HEK293 (cell line): ENCODE results near the gene FKBP4.

ENCODE experiments used
- GLI2 ChIP-seq: fragments of 450-650 bp; formaldehyde crosslinking; IDR thresholded peaks from 2 replicates; pipeline ENCODE4; 2017; ENCODE audit warnings: missing biosample characterization, missing genetic modification characterization, low read depth, borderline replicate concordance
- KLF10 ChIP-seq: fragments of 450-650 bp; IDR thresholded peaks from 2 replicates; pipeline ENCODE4 v1.5.1; 2018; ENCODE audit warnings: missing biosample characterization, mild to moderate bottlenecking, missing genetic modification characterization
- KLF8 ChIP-seq: fragments of 450-650 bp; formaldehyde crosslinking; IDR thresholded peaks from 2 replicates; pipeline ENCODE4 v1.5.1; 2016; ENCODE audit warnings: missing biosample characterization, missing genetic modification characterization
- PRDM1 ChIP-seq: fragments of 450-650 bp; formaldehyde crosslinking; IDR thresholded peaks from 2 replicates; pipeline ENCODE4; 2016; ENCODE audit warnings: missing biosample characterization, missing genetic modification characterization
- SP7 ChIP-seq: fragments of 450-650 bp; formaldehyde crosslinking; IDR thresholded peaks from 2 replicates; pipeline ENCODE4 v1.5.1; 2016; ENCODE audit warnings: missing biosample characterization, missing genetic modification characterization
- ZBTB7A ChIP-seq: fragments of 450-650 bp; formaldehyde crosslinking; IDR thresholded peaks from 2 replicates; pipeline ENCODE4 v1.5.1; 2016; ENCODE audit warnings: low read depth, missing biosample characterization, missing genetic modification characterization
- ZBTB8A ChIP-seq: fragments of 450-650 bp; formaldehyde crosslinking; IDR thresholded peaks from 2 replicates; pipeline ENCODE4 v1.5.1; 2016; ENCODE audit warnings: missing biosample characterization, missing genetic modification characterization
- ZFHX2 ChIP-seq: fragments of 450-650 bp; formaldehyde crosslinking; conservative IDR thresholded peaks from 2 replicates; pipeline ENCODE4 v1.5.1; 2016; ENCODE audit warnings: missing biosample characterization, missing genetic modification characterization
- ZFP41 ChIP-seq: fragments of 450-650 bp; formaldehyde crosslinking; IDR thresholded peaks from 2 replicates; pipeline ENCODE4 v1.5.1; 2016; ENCODE audit warnings: missing biosample characterization, missing genetic modification characterization, borderline replicate concordance
- ZNF24 ChIP-seq: fragments of 450-650 bp; formaldehyde crosslinking; IDR thresholded peaks from 2 replicates; pipeline ENCODE4 v1.5.1; 2016; ENCODE audit warnings: missing biosample characterization, missing genetic modification characterization
- ZNF324 ChIP-seq: fragments of 450-650 bp; formaldehyde crosslinking; IDR thresholded peaks from 2 replicates; pipeline ENCODE4 v1.5.1; 2016; ENCODE audit warnings: missing biosample characterization, missing genetic modification characterization
- ZNF350 ChIP-seq: fragments of 450-650 bp; formaldehyde crosslinking; IDR thresholded peaks from 2 replicates; pipeline ENCODE4 v1.5.0; 2017; ENCODE audit warnings: missing biosample characterization, mild to moderate bottlenecking, missing genetic modification characterization
- ZNF37A ChIP-seq: fragments of 450-650 bp; IDR thresholded peaks from 2 replicates; pipeline ENCODE4 v1.5.1; 2018; ENCODE audit warnings: missing biosample characterization, missing genetic modification characterization
- ZNF561 ChIP-seq: fragments of 450-650 bp; IDR thresholded peaks from 2 replicates; pipeline ENCODE4 v1.5.1; 2018; ENCODE audit warnings: missing biosample characterization, missing genetic modification characterization, borderline replicate concordance
- ZNF624 ChIP-seq: fragments of 450-650 bp; formaldehyde crosslinking; IDR thresholded peaks from 2 replicates; pipeline ENCODE4 v1.5.1; 2017; ENCODE audit warnings: missing biosample characterization, missing genetic modification characterization
- ZNF76 ChIP-seq: fragments of 450-650 bp; formaldehyde crosslinking; IDR thresholded peaks from 2 replicates; pipeline ENCODE4; 2016; ENCODE audit warnings: low read depth, missing biosample characterization, missing genetic modification characterization, borderline replicate concordance
- ZNF776 ChIP-seq: fragments of 450-650 bp; formaldehyde crosslinking; IDR thresholded peaks from 2 replicates; pipeline ENCODE4 v1.5.0; 2017; ENCODE audit warnings: missing biosample characterization, missing genetic modification characterization, borderline replicate concordance
- ZNF785 ChIP-seq: fragments of 450-650 bp; formaldehyde crosslinking; IDR thresholded peaks from 2 replicates; pipeline ENCODE4 v1.5.1; 2016; ENCODE audit warnings: missing biosample characterization, missing genetic modification characterization
- ZNF791 ChIP-seq: fragments of 450-650 bp; formaldehyde crosslinking; IDR thresholded peaks from 2 replicates; pipeline ENCODE4 v1.5.1; 2016; ENCODE audit warnings: missing biosample characterization, missing genetic modification characterization
- ZSCAN30 ChIP-seq: fragments of 450-650 bp; IDR thresholded peaks from 2 replicates; pipeline ENCODE4 v1.5.1; 2018; ENCODE audit warnings: missing biosample characterization, mild to moderate bottlenecking, missing genetic modification characterization, moderate library complexity
- TF ChIP-seq, protein P1 (sequence below): fragments of 450-650 bp; formaldehyde crosslinking; IDR thresholded peaks from 2 replicates; pipeline ENCODE4 v1.5.1; 2016; ENCODE audit warnings: missing biosample characterization, missing genetic modification characterization
- TF ChIP-seq, protein P2 (sequence below): fragments of 450-650 bp; formaldehyde crosslinking; IDR thresholded peaks from 2 replicates; pipeline ENCODE4 v1.5.1; 2017; ENCODE audit warnings: missing biosample characterization, mild to moderate bottlenecking, missing genetic modification characterization, moderate library complexity
- TF ChIP-seq, protein P3 (sequence below): fragments of 450-650 bp; formaldehyde crosslinking; conservative IDR thresholded peaks from 2 replicates; pipeline ENCODE4 v1.5.1; 2016; ENCODE audit warnings: low read depth, missing biosample characterization, missing genetic modification characterization
- TF ChIP-seq, protein P4 (sequence below): fragments of 450-650 bp; formaldehyde crosslinking; IDR thresholded peaks from 2 replicates; pipeline ENCODE4 v1.5.1; 2016; ENCODE audit warnings: missing biosample characterization, missing genetic modification characterization
- TF ChIP-seq, protein P5 (sequence below): fragments of 450-650 bp; formaldehyde crosslinking; IDR thresholded peaks from 2 replicates; pipeline ENCODE4 v1.5.1; 2016; ENCODE audit warnings: missing biosample characterization, missing genetic modification characterization
- TF ChIP-seq, protein P6 (sequence below): fragments of 450-650 bp; formaldehyde crosslinking; IDR thresholded peaks from 2 replicates; pipeline ENCODE4 v1.5.1; 2016; ENCODE audit warnings: missing biosample characterization, missing genetic modification characterization

FKBP4 gene

DNA sequence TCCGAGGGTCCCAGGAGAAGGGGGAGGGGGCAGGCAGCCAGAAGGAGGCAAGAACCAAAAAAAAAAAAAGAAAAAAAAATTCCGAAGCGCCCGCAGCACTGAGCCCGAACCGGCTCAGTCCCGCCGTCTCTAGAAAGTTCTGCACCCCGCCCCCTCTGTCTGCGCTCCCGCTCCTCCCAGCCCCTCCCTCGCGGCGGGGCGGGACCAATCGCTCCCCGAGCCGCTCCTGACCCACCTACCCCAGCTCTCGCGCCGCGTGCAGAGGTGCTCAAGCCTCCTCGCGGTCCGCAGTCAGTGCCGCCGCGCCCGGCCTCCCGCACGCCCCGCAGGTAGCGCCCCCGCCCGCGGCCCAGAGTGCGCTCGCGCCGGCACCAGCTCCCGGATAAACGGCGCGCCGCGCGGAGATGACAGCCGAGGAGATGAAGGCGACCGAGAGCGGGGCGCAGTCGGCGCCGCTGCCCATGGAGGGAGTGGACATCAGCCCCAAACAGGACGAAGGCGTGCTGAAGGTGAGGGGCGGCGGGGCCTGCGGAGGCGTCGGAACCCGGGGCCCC lies at the start of gene FKBP4 (continued):
- TF ChIP-seq ZNF561 (tag by site-specific recombination) (peak; percentile 70; the same call in 1 of the 2 replicates), ZNF37A (tag by site-specific recombination) (peak; percentile 71), ZBTB8A (peak; percentile 81), PRDM1 (tag by site-specific recombination) (no peak), ZFHX2 (tag by site-specific recombination) (peak; percentile 71), ZNF350 (tag by site-specific recombination) (no peak), ZNF324 (tag by site-specific recombination) (peak; percentile 74; the same call in 1 of the 2 replicates), ZNF24 (no peak), ZFP41 (tag by site-specific recombination) (no peak), ZNF624 (tag by site-specific recombination) (no peak), ZNF791 (tag by site-specific recombination) (no peak), KLF8 (tag by site-specific recombination) (peak; percentile 86), ZNF785 (no peak), KLF10 (peak; percentile 87), ZBTB7A (tag by site-specific recombination) (peak; percentile 45; the same call in 1 of the 2 replicates), GLI2 (tag by site-specific recombination) (no peak), SP7 (tag by site-specific recombination) (0 out of 2 replicates have a peak, but pooled peaks have one; percentile 37), ZSCAN30 (tag by site-specific recombination) (peak; percentile 82), ZNF76 (tag by site-specific recombination) (peak; percentile 60; the same call in 1 of the 2 replicates), ZNF776 (tag by site-specific recombination) (no peak)
- TF ChIP-seq, protein P1, sequence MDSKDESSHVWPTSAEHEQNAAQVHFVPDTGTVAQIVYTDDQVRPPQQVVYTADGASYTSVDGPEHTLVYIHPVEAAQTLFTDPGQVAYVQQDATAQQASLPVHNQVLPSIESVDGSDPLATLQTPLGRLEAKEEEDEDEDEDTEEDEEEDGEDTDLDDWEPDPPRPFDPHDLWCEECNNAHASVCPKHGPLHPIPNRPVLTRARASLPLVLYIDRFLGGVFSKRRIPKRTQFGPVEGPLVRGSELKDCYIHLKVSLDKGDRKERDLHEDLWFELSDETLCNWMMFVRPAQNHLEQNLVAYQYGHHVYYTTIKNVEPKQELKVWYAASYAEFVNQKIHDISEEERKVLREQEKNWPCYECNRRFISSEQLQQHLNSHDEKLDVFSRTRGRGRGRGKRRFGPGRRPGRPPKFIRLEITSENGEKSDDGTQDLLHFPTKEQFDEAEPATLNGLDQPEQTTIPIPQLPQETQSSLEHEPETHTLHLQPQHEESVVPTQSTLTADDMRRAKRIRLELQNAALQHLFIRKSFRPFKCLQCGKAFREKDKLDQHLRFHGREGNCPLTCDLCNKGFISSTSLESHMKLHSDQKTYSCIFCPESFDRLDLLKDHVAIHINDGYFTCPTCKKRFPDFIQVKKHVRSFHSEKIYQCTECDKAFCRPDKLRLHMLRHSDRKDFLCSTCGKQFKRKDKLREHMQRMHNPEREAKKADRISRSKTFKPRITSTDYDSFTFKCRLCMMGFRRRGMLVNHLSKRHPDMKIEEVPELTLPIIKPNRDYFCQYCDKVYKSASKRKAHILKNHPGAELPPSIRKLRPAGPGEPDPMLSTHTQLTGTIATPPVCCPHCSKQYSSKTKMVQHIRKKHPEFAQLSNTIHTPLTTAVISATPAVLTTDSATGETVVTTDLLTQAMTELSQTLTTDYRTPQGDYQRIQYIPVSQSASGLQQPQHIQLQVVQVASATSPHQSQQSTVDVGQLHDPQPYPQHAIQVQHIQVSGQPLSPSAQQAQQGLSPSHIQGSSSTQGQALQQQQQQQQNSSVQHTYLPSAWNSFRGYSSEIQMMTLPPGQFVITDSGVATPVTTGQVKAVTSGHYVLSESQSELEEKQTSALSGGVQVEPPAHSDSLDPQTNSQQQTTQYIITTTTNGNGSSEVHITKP (tag by site-specific recombination) = peak; percentile 81
- TF ChIP-seq, protein P2, sequence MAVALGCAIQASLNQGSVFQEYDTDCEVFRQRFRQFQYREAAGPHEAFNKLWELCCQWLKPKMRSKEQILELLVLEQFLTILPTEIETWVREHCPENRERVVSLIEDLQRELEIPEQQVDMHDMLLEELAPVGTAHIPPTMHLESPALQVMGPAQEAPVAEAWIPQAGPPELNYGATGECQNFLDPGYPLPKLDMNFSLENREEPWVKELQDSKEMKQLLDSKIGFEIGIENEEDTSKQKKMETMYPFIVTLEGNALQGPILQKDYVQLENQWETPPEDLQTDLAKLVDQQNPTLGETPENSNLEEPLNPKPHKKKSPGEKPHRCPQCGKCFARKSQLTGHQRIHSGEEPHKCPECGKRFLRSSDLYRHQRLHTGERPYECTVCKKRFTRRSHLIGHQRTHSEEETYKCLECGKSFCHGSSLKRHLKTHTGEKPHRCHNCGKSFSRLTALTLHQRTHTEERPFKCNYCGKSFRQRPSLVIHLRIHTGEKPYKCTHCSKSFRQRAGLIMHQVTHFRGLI (tag by site-specific recombination) = no peak
- TF ChIP-seq, protein P3, sequence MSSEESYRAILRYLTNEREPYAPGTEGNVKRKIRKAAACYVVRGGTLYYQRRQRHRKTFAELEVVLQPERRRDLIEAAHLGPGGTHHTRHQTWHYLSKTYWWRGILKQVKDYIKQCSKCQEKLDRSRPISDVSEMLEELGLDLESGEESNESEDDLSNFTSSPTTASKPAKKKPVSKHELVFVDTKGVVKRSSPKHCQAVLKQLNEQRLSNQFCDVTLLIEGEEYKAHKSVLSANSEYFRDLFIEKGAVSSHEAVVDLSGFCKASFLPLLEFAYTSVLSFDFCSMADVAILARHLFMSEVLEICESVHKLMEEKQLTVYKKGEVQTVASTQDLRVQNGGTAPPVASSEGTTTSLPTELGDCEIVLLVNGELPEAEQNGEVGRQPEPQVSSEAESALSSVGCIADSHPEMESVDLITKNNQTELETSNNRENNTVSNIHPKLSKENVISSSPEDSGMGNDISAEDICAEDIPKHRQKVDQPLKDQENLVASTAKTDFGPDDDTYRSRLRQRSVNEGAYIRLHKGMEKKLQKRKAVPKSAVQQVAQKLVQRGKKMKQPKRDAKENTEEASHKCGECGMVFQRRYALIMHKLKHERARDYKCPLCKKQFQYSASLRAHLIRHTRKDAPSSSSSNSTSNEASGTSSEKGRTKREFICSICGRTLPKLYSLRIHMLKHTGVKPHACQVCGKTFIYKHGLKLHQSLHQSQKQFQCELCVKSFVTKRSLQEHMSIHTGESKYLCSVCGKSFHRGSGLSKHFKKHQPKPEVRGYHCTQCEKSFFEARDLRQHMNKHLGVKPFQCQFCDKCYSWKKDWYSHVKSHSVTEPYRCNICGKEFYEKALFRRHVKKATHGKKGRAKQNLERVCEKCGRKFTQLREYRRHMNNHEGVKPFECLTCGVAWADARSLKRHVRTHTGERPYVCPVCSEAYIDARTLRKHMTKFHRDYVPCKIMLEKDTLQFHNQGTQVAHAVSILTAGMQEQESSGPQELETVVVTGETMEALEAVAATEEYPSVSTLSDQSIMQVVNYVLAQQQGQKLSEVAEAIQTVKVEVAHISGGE (tag by site-specific recombination) = no peak
- TF ChIP-seq, protein P4, sequence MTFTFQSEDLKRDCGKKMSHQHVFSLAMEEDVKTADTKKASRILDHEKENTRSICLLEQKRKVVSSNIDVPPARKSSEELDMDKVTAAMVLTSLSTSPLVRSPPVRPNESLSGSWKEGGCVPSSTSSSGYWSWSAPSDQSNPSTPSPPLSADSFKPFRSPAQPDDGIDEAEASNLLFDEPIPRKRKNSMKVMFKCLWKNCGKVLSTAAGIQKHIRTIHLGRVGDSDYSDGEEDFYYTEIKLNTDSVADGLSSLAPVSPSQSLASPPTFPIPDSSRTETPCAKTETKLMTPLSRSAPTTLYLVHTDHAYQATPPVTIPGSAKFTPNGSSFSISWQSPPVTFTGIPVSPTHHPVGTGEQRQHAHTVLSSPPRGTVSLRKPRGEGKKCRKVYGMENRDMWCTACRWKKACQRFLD (tag by site-specific recombination) = no peak
- TF ChIP-seq, protein P5, sequence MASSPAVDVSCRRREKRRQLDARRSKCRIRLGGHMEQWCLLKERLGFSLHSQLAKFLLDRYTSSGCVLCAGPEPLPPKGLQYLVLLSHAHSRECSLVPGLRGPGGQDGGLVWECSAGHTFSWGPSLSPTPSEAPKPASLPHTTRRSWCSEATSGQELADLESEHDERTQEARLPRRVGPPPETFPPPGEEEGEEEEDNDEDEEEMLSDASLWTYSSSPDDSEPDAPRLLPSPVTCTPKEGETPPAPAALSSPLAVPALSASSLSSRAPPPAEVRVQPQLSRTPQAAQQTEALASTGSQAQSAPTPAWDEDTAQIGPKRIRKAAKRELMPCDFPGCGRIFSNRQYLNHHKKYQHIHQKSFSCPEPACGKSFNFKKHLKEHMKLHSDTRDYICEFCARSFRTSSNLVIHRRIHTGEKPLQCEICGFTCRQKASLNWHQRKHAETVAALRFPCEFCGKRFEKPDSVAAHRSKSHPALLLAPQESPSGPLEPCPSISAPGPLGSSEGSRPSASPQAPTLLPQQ (tag by site-specific recombination) = peak; percentile 61
- TF ChIP-seq, protein P6, sequence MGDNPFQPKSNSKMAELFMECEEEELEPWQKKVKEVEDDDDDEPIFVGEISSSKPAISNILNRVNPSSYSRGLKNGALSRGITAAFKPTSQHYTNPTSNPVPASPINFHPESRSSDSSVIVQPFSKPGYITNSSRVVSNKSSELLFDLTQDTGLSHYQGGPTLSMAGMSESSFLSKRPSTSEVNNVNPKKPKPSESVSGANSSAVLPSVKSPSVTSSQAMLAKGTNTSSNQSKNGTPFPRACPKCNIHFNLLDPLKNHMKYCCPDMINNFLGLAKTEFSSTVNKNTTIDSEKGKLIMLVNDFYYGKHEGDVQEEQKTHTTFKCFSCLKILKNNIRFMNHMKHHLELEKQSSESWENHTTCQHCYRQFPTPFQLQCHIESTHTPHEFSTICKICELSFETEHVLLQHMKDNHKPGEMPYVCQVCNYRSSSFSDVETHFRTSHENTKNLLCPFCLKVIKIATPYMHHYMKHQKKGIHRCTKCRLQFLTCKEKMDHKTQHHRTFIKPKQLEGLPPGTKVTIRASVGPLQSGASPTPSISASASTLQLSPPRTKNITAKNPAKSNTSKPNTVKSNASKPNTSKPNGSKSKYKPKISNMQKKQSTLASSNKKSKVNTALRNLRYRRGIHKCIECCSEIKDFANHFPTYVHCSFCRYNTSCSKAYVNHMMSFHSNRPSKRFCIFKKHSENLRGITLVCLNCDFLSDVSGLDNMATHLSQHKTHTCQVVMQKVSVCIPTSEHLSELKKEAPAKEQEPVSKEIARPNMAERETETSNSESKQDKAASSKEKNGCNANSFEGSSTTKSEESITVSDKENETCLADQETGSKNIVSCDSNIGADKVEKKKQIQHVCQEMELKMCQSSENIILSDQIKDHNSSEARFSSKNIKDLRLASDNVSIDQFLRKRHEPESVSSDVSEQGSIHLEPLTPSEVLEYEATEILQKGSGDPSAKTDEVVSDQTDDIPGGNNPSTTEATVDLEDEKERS = no peak
